HS-5 (cell line): Measurements from ENCODE around the gene OR2AJ1.

ENCODE experiments used
- DNase-seq: peaks from one replicate; pipeline ENCODE4 v3.0.0-alpha.2; 2012; ENCODE audit warnings: low read depth

The OR2AJ1 gene

GRCh38 chr1:247962911-247963588 lies 38.4 kb downstream of the OR2AJ1 start:
- no peak for DNase-seq

GRCh38 chr1:247964933-247965332 lies 40.2 kb downstream of the OR2AJ1 start, which contains the start of gene OR2AK2:
Gene OR2AK2, plus strand, starts transcription at chr1:247965233. Its CDS starts 144 bp downstream, at chr1:247965377.
- DNase-seq, result no peak

GRCh38 chr1:247966532-247967204 lies 42.0 kb downstream of the OR2AJ1 start:
- DNase-seq, result no peak
